Activated T-cell treated with anti-CD3 and anti-CD28 coated beads, Interleukin-2, amount 50 U/mL, for 4 hours (primary cell): ENCODE results near the gene HSP90B1. TPM values are rescaled to one million over a fixed set of nuclear protein-coding genes. Genes with fewer than 3 reads are reported as not detected.

Experiments
- ATAC-seq, 2 donors: fragments of 200-7000 bp; cut with Tn5 transposase; one replicate each; pipeline ENCODE4 v1.10.0; 2021
- DNase-seq: peaks from one replicate; pipeline ENCODE4 v3.0.0-alpha.2; 2020
- H3K27me3 Mint-ChIP-seq: one replicate; pipeline ENCODE4 v1.8.0; 2021; ENCODE audit warnings: low read depth, mixed read lengths
- H3K36me3 Mint-ChIP-seq: one replicate; pipeline ENCODE4 v1.8.0; 2022; ENCODE audit warnings: mixed read lengths; ENCODE audit not compliant: insufficient read depth
- H3K4me1 Mint-ChIP-seq: one replicate; pipeline ENCODE4 v1.8.0; 2021; ENCODE audit warnings: low read depth, mixed read lengths
- H3K4me3 Mint-ChIP-seq: one replicate; pipeline ENCODE4 v1.8.0; 2021; ENCODE audit warnings: mild to moderate bottlenecking, moderate library complexity, mixed read lengths
- H3K9me3 Mint-ChIP-seq: one replicate; pipeline ENCODE4 v1.8.0; 2021; ENCODE audit warnings: mixed read lengths
- total RNA-seq, 3 donors: library from RNA; stranded (reverse); gene quantifications; one replicate each; pipeline ENCODE4 v1.2.1, GENCODE V29; 2021

The HSP90B1 gene
- total RNA-seq, result 100 to 1,000 TPM; 422 to 538 (median 503) TPM

- ATAC-seq, result peak; percentile 77 to 79
- H3K4me1 Mint-ChIP-seq, result peaks cover 64% of the 10 kb centered on the region
- H3K9me3 Mint-ChIP-seq, result no peaks in the 10 kb centered on the region
- no peaks in the 10 kb centered on the region for H3K27me3 Mint-ChIP-seq
- peaks cover 30% of the 10 kb centered on the region for H3K36me3 Mint-ChIP-seq
- peak; percentile 99 for DNase-seq
- H3K4me3 Mint-ChIP-seq, result peak within 1 kb of the TSS; percentile 91
These were observed at the start of gene HSP90B1 for GRCh38 chr12:103930034-103930786. HSP90B1 (plus strand) TSS chr12:103930410; CDS start chr12:103930516, 106 bp downstream.

DNA sequence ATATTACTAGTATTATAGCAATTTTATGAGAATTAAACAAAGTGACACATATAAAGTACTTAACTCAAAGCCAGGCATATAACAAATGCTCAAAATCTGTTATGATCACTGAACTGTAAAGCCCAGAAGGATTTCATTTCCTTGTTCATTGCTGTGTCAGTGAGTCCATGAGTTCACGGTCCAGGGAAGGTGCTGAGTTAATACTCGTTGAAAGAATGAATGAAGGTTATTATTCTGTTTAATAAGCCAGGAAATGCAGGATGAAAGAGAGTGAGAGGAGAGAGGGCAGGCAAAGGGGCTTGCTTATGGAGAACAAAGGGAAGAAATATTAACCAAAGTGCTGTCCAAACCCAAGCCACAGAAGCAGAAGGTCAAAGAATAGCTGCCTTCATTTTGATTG, 48.9 kb upstream of the HSP90B1 start:
- H3K27me3 Mint-ChIP-seq, result no peaks in the 10 kb centered on the region
- ATAC-seq, result no peak
- H3K4me1 Mint-ChIP-seq, result peaks cover 17% of the 10 kb centered on the region
- no peak overlapping the region for H3K4me3 Mint-ChIP-seq
- no peak for DNase-seq
- H3K36me3 Mint-ChIP-seq, result no peaks in the 10 kb centered on the region
- no peaks in the 10 kb centered on the region for H3K9me3 Mint-ChIP-seq

- Mint-ChIP-seq H3K4me3 (no peak overlapping the region), H3K27me3 (no peaks in the 10 kb centered on the region), H3K4me1 (peaks cover 12% of the 10 kb centered on the region), H3K36me3 (no peaks in the 10 kb centered on the region), H3K9me3 (no peaks in the 10 kb centered on the region)
- ATAC-seq, result no peak
- no peak for DNase-seq
These were observed 47.2 kb upstream of the HSP90B1 start for GRCh38 chr12:103882861-103883596.

DNA sequence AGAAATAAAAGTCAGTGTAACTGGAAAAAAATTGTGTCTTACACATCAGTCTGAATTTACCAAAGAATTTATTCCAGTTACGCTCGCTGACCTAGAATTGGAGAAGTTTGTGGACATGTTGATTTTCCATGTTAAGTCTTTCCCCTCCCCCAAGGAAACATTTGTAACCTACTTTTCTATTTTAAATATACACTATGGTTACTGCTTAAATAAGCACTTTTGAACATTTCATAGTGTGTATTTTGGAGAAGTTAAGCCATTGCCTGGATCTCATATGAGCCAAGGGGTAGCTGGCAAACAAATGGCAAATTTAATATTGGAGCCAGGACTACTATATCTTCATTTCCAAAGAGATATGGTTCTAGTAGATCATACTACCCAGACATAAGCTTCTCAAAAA, 46.3 kb upstream of the HSP90B1 start:
- H3K27me3 Mint-ChIP-seq, result no peaks in the 10 kb centered on the region
- peaks cover 11% of the 10 kb centered on the region for H3K4me1 Mint-ChIP-seq
- no peak overlapping the region for H3K4me3 Mint-ChIP-seq
- H3K36me3 Mint-ChIP-seq, result no peaks in the 10 kb centered on the region
- ATAC-seq, result no peak
- no peak for DNase-seq
- H3K9me3 Mint-ChIP-seq, result no peaks in the 10 kb centered on the region

- H3K4me3 Mint-ChIP-seq, result no peak overlapping the region
- peaks cover 11% of the 10 kb centered on the region for H3K4me1 Mint-ChIP-seq
- DNase-seq (peak; percentile 21), ATAC-seq (no peak)
- H3K36me3 Mint-ChIP-seq, result no peaks in the 10 kb centered on the region
- no peaks in the 10 kb centered on the region for H3K27me3 Mint-ChIP-seq
- no peaks in the 10 kb centered on the region for H3K9me3 Mint-ChIP-seq
These were observed 45.9 kb upstream of the HSP90B1 start for GRCh38 chr12:103884316-103884715.

GRCh38 chr12:103886195-103886797, 43.9 kb upstream of the HSP90B1 start:
- H3K36me3 Mint-ChIP-seq, result no peaks in the 10 kb centered on the region
- no peaks in the 10 kb centered on the region for H3K27me3 Mint-ChIP-seq
- DNase-seq, result no peak
- H3K9me3 Mint-ChIP-seq, result no peaks in the 10 kb centered on the region
- ATAC-seq, result no peak
- H3K4me3 Mint-ChIP-seq, result no peak overlapping the region
- peaks cover 2% of the 10 kb centered on the region for H3K4me1 Mint-ChIP-seq

GRCh38 chr12:103887738-103888137, 42.5 kb upstream of the HSP90B1 start:
- Mint-ChIP-seq H3K36me3 (no peaks in the 10 kb centered on the region), H3K9me3 (no peaks in the 10 kb centered on the region), H3K4me1 (peaks cover 2% of the 10 kb centered on the region), H3K4me3 (no peak overlapping the region), H3K27me3 (no peaks in the 10 kb centered on the region)
- no peak for ATAC-seq
- DNase-seq, result no peak

- ATAC-seq (no peak), DNase-seq (no peak)
- no peaks in the 10 kb centered on the region for H3K9me3 Mint-ChIP-seq
- H3K4me3 Mint-ChIP-seq, result no peak overlapping the region
- H3K36me3 Mint-ChIP-seq, result no peaks in the 10 kb centered on the region
- H3K4me1 Mint-ChIP-seq, result peaks cover 22% of the 10 kb centered on the region
- H3K27me3 Mint-ChIP-seq, result no peaks in the 10 kb centered on the region
These were observed 32.9 kb upstream of the HSP90B1 start for GRCh38 chr12:103897316-103897715.

- Mint-ChIP-seq H3K4me3 (peak overlapping the region; percentile 37), H3K9me3 (no peaks in the 10 kb centered on the region), H3K36me3 (no peaks in the 10 kb centered on the region), H3K4me1 (peaks cover 55% of the 10 kb centered on the region), H3K27me3 (no peaks in the 10 kb centered on the region)
- peak; percentile 10 for DNase-seq
- ATAC-seq, result peak; percentile 49 to 59
These were observed 28.6 kb upstream of the HSP90B1 start for GRCh38 chr12:103901518-103902173.

DNA sequence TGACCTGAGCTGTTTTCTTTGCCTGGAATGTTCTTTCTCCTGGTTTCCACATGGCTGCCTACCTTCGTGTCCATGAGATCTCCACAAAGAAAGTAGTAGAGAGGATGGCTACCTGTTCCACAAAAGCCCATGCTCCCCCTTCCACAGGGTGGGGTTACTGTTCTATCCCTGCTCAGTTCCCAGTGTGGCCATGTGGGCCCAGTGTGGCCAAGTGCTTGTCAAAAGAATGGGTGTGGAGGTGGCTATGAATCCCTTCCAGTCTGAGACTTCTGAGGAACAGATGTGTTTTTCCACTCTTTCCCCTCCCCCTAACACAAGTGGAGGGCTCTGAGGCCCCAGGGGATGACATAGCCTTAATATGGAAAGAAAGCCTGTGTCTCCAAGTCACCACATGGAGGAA, 26.2 kb upstream of the HSP90B1 start:
- H3K9me3 Mint-ChIP-seq, result no peaks in the 10 kb centered on the region
- ATAC-seq (no peak), DNase-seq (no peak)
- H3K27me3 Mint-ChIP-seq, result no peaks in the 10 kb centered on the region
- no peaks in the 10 kb centered on the region for H3K36me3 Mint-ChIP-seq
- peaks cover 71% of the 10 kb centered on the region for H3K4me1 Mint-ChIP-seq
- no peak overlapping the region for H3K4me3 Mint-ChIP-seq

DNA sequence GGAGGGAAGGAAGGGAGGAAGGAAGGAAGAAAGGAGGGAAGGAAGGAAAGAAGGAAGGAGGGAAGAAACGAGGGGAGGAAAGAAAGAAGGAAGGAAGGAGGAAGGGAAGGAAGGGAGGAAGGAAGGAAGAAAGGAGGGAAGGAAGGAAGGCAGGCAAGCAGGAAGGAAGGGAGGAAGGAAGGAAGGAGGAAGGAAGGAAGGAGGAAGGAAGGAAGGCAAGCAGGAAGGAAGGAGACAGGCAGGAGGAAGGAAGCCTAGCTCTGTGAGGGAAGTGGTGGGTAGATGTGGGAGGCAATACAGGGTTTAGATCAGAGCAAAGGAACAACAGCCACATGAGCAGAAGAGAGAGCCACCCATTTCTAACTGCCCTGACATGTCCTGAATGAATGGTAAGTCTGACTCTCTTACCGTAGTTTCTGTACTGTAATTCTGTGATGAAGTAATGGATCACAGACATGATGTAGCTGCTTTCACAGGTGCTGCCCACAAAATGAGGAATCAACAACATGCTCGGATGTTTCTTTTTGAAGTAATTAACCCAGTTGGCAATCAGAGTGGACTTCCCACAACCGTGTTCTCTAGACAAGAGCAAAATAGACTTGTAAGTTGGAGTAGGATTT, 24.4 kb upstream of the HSP90B1 start:
- no peak overlapping the region for H3K4me3 Mint-ChIP-seq

GRCh38 chr12:103908246-103908541, 22.0 kb upstream of the HSP90B1 start:
- H3K9me3 Mint-ChIP-seq, result no peaks in the 10 kb centered on the region
- ATAC-seq (no peak), DNase-seq (no peak)
- no peaks in the 10 kb centered on the region for H3K27me3 Mint-ChIP-seq
- H3K4me1 Mint-ChIP-seq, result peaks cover 43% of the 10 kb centered on the region
- H3K4me3 Mint-ChIP-seq, result no peak overlapping the region
- H3K36me3 Mint-ChIP-seq, result no peaks in the 10 kb centered on the region

More for the DNA sequence above, 24.4 kb upstream of the HSP90B1 start:
- ATAC-seq (peak; percentile 15 to 61), DNase-seq (no peak)
- H3K9me3 Mint-ChIP-seq, result no peaks in the 10 kb centered on the region
- no peaks in the 10 kb centered on the region for H3K36me3 Mint-ChIP-seq
- H3K4me1 Mint-ChIP-seq, result peaks cover 65% of the 10 kb centered on the region
- H3K27me3 Mint-ChIP-seq, result no peaks in the 10 kb centered on the region

GRCh38 chr12:103908877-103909276, 21.3 kb upstream of the HSP90B1 start:
- no peak for DNase-seq
- ATAC-seq, result no peak
- H3K4me3 Mint-ChIP-seq, result no peak overlapping the region
- no peaks in the 10 kb centered on the region for H3K27me3 Mint-ChIP-seq
- no peaks in the 10 kb centered on the region for H3K36me3 Mint-ChIP-seq
- no peaks in the 10 kb centered on the region for H3K9me3 Mint-ChIP-seq
- peaks cover 36% of the 10 kb centered on the region for H3K4me1 Mint-ChIP-seq

DNA sequence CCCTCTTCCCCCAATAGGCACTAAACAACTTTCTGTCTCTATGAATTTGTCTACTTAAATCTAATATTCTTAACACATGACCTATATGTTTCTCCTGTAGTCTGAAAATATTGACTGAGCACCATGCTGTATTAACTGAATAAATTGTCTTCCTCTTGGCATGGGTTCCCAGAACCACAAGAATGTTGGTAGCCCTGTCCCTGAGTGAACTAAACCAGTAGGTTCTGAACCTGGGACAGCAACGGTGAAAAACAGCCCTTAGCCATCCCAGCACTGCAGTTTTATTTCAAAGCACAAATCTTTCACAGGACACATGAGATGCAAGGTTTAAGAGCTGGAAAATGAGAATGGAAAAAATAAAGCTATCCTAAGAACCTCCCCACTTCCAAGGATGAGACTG, 20.4 kb upstream of the HSP90B1 start:
- no peaks in the 10 kb centered on the region for H3K27me3 Mint-ChIP-seq
- no peak for DNase-seq
- H3K4me1 Mint-ChIP-seq, result peaks cover 28% of the 10 kb centered on the region
- ATAC-seq, result no peak
- H3K36me3 Mint-ChIP-seq, result no peaks in the 10 kb centered on the region
- H3K9me3 Mint-ChIP-seq, result no peaks in the 10 kb centered on the region
- H3K4me3 Mint-ChIP-seq, result no peak overlapping the region
